Epithelial cell of prostate (primary cell): ENCODE measurements around the gene PRAMEF27.
"Not testable (repeated sequence)": the region's sequence is repeated elsewhere in the genome, so short reads cannot be mapped to it uniquely, and the experiment has no call there.

Experiments
- DNase-seq: peaks from one replicate; pipeline ENCODE4 v3.0.0-alpha.2; 2011; ENCODE audit warnings: low read depth, low spot score
- H3K27ac ChIP-seq: fragments of 450-650 bp; 2 replicates; pipeline ENCODE4 v1.5.1; 2017; ENCODE audit warnings: mild to moderate bottlenecking

PRAMEF27 gene

DNA sequence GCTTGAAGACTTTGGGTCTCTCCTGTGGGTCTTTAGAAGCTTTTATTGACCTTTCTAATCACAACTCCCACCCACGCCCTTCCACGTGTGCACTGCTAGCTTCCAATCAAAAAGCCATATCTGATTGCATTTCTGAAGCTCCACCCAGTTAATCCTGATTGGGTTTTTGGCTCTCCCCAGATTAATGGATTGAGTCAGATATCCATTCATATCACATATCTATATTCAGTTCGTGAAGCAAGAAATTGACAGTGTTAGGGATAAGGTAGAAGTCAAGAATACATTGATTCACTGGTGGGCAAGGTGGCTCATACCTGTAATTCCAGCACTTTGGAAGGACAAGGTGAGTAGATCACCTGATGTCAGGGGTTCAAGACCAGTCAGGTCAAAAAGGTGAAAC is at the start of gene PRAMEF27:
TSS of gene PRAMEF27 (minus strand) at position 101 of the 400 bp plus-strand sequence. CDS start 2,916 bp downstream, outside the sequence.
- DNase-seq, H3K27ac ChIP-seq: not testable (repeated sequence)

GRCh38 chr1:13070474-13070873 is 14.1 kb upstream of the PRAMEF27 start, which contains the start of gene PRAMEF25:
PRAMEF25 (plus strand) TSS chr1:13070774; CDS start chr1:13073694, 2,920 bp downstream.
- H3K27ac ChIP-seq, DNase-seq: not testable (repeated sequence)

- DNase-seq = not testable (repeated sequence)
Observed at GRCh38 chr1:13019846-13020245, 36.5 kb downstream of the PRAMEF27 start.

DNA sequence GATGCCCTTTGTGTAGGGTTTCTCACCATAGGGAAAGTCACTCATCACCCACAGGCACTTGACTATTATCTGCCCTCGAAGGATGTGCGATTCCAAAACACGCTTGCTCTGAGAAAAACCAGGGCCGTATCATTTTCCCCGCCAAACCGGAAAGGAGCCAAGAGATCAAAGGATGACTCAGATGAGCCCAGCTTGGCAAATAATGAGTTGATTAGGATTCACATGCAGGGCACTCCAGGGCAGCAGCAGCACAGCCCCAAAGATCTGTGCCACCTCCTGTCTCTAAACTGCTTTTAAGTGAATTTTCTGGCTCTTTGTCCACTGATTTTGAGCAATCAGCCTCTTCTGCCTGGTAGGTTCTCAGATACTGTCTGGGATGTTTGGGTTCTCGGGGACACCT is 44.4 kb downstream of the PRAMEF27 start:
- not testable (repeated sequence) for DNase-seq, H3K27ac ChIP-seq

More at GRCh38 chr1:13019846-13020245, 36.5 kb downstream of the PRAMEF27 start:
- not testable (repeated sequence) for H3K27ac ChIP-seq

GRCh38 chr1:13009348-13009747 is 47.0 kb downstream of the PRAMEF27 start:
- H3K27ac ChIP-seq, DNase-seq: not testable (repeated sequence)

- not testable (repeated sequence) for DNase-seq, H3K27ac ChIP-seq
Observed at GRCh38 chr1:13005732-13006131, 50.6 kb downstream of the PRAMEF27 start.
